Transverse colon (tissue), 4 donors: Measurements from ENCODE around the gene ACSS1. TPM values are rescaled to one million over a fixed set of nuclear protein-coding genes. Genes with fewer than 3 reads are reported as not detected.

ENCODE experiments used
- DNase-seq: peaks from one replicate; pipeline ENCODE4 v3.0.0-alpha.2; 2019
- H3K27ac ChIP-seq, 4 donors: fragments of 200-600 bp; sonication (generic); 2 replicates each; pipeline ENCODE4 v1.5.1; 2016 to 2018; ENCODE audit warnings: inconsistent platforms in 4 of 4
- H3K27me3 ChIP-seq: fragments of 200-600 bp; sonication (generic); 2 replicates; pipeline ENCODE4 v1.5.1; 2017; ENCODE audit warnings: inconsistent platforms
- H3K36me3 ChIP-seq, 4 donors: fragments of 200-600 bp; sonication (generic); 2 replicates each; pipeline ENCODE4 v1.5.1; 2017 to 2019; ENCODE audit warnings: inconsistent platforms in 4 of 4
- H3K4me1 ChIP-seq, 4 donors: fragments of 200-600 bp; sonication (generic); 2 replicates each; pipeline ENCODE4 v1.5.1; 2017 to 2020; ENCODE audit warnings: inconsistent platforms in 4 of 4
- H3K4me3 ChIP-seq, 4 donors: fragments of 200-600 bp; sonication (generic); 1 replicate in 1 of 4; 2 replicates in 3 of 4; pipeline versions ENCODE4 v1.5.1 to v1.6.1; 2017 to 2019; ENCODE audit warnings: inconsistent platforms in 4 of 4
- H3K9me3 ChIP-seq, 2 donors: fragments of 200-600 bp; sonication (generic); 2 replicates each; pipeline ENCODE4 v1.5.1; 2017 to 2019; ENCODE audit warnings: inconsistent platforms in 2 of 2
- EP300 ChIP-seq: sonication (generic); formaldehyde crosslinking; IDR thresholded peaks from one replicate; pipeline ENCODE4 v1.6.1; 2017; ENCODE audit warnings: antibody characterized with exemption, low read depth
- POLR2A ChIP-seq: fragments of 450-650 bp; IDR thresholded peaks from one replicate; pipeline ENCODE4 v1.6.1; 2016; ENCODE audit warnings: antibody characterized with exemption, mild to moderate bottlenecking, moderate library complexity
- POLR2AphosphoS5 ChIP-seq, 3 donors: sonication (generic); formaldehyde crosslinking; IDR thresholded peaks; one replicate each; pipeline ENCODE4 v1.6.1; 2016; ENCODE audit warnings: antibody characterized with exemption in 3 of 3
- WGBS, 2 donors: methylation state at CpG; one replicate each; pipeline ENCODE4 v1.1.5; 2018; ENCODE audit warnings: low coverage in 1 of 2; 5-methylcytosine and 5-hydroxymethylcytosine counted together
- in situ Hi-C, 4 donors: fragments of 200-750 bp; cut with MboI; loops; one replicate each; pipeline versions ENCODE4 v1.15.0 to v1.15.1; 2017; ENCODE audit warnings: low sequenced_read_pairs in 3 of 4, low pct_ligation_motif_present in 1 of 4, low pct_unique_long_range_greater_than_20kb in 1 of 4
- intact Hi-C: fragments of 100-400 bp; cut with DNase I; formaldehyde crosslinking; loops from one replicate; pipeline ENCODE4 v1.15.1; 2023; ENCODE audit warnings: low total_unique reads
- total RNA-seq, 4 donors: library from RNA; depleted of rRNA; stranded (reverse); fragments of >200 nt; gene quantifications; one replicate each; pipeline ENCODE4 v1.1.0, GENCODE V29; 2016
- TF ChIP-seq, protein P1 (sequence below), 5 experiments: fragments of 200-600 bp in 3 of 5; fragments of 450-650 bp in 2 of 5; sonication (generic) in 3 of 5; IDR thresholded peaks; 1 replicate in 2 of 5; 2 replicates in 3 of 5; pipeline ENCODE4 v1.5.1; 2016 to 2017; ENCODE audit warnings: antibody characterized with exemption in 5 of 5, inconsistent platforms in 3 of 5, mild to moderate bottlenecking in 2 of 5, moderate library complexity in 1 of 5

Gene ACSS1
- total RNA-seq, 4 donors from 2014 or later = 30.3 to 64.7 (median 51.6) TPM

DNA sequence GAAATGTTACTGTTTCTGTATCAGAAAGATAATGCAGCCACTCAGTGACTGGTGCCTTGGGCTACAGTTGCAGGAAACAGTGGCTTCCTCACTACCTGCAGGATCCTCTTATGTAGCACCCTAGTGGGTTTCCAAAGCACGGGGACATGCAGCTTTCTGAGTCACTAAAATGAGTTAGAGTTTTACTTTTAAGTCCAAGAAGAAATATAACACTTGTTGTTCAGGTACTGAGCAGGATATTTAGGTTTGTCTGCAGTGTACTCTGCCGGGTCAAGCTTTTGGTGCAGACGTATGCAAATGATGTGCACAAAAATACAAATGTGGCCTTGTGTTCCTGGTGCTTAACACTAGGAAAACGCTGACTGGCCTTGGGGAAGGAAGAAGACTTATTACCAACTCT is 22.0 kb downstream of the ACSS1 start:
- TF ChIP-seq POLR2AphosphoS5 (IDR thresholded peaks at IDR 0.05) = no peak
- no peak for TF ChIP-seq EP300
- no peak for TF ChIP-seq POLR2A
- TF ChIP-seq, protein P1, sequence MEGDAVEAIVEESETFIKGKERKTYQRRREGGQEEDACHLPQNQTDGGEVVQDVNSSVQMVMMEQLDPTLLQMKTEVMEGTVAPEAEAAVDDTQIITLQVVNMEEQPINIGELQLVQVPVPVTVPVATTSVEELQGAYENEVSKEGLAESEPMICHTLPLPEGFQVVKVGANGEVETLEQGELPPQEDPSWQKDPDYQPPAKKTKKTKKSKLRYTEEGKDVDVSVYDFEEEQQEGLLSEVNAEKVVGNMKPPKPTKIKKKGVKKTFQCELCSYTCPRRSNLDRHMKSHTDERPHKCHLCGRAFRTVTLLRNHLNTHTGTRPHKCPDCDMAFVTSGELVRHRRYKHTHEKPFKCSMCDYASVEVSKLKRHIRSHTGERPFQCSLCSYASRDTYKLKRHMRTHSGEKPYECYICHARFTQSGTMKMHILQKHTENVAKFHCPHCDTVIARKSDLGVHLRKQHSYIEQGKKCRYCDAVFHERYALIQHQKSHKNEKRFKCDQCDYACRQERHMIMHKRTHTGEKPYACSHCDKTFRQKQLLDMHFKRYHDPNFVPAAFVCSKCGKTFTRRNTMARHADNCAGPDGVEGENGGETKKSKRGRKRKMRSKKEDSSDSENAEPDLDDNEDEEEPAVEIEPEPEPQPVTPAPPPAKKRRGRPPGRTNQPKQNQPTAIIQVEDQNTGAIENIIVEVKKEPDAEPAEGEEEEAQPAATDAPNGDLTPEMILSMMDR (IDR thresholded peaks at IDR 0.05) = no peak

DNA sequence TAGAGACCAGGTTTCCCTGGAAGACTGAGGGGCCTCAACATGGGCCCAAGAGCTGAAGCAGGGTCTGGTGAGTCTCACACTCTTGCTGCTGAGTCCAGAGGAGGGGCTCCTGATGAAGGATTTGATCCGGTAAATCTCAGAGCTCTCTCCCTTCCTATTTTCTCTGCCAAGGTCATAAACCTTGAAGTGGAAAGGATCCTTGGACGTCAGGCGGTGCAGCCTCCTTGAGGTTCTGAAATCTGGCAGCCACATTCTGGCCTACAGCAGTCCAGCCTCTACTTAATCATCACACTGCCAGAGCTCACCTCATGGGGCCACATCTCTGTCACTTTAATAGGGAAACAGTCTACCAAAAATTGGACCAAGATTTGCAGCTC is 24.0 kb downstream of the ACSS1 start:
- Histone ChIP-seq H3K9me3 (no peaks in the 10 kb centered on the region), H3K36me3 (no peaks in the 10 kb centered on the region), H3K27me3 (no peaks in the 10 kb centered on the region), H3K4me3 (no peak overlapping the region), H3K4me1 (peaks cover 47 to 64% (median 59%) of the 10 kb centered on the region in 4 donors), H3K27ac (peak overlapping the region; percentile 70 to 79 (median 76))
- no peak for DNase-seq
- intact Hi-C loops (no loop called here), in situ Hi-C loops (no loop called here)
- TF ChIP-seq, protein P1 (IDR thresholded peaks at IDR 0.05) = no peak
- peak in 2 of 3 donors; percentile 10 to 39 for TF ChIP-seq POLR2AphosphoS5 (IDR thresholded peaks at IDR 0.05)
- WGBS, 2 donors = 33% methylated on average over 3 of the region's 3 CpGs; no CpG with 5 or more reads in 1 of the 2 donors

More for the DNA sequence above, 22.0 kb downstream of the ACSS1 start:
- H3K27me3 ChIP-seq = no peaks in the 10 kb centered on the region
- H3K4me3 ChIP-seq = no peak overlapping the region
- no peak for DNase-seq
- in situ Hi-C loops = no loop called here
- intact Hi-C loops = no loop called here
- H3K36me3 ChIP-seq = no peaks in the 10 kb centered on the region
- H3K9me3 ChIP-seq = no peaks in the 10 kb centered on the region
- 20 to 65% methylated on average over 2 to 4 of the region's 4 CpGs for WGBS, 2 donors
- H3K27ac ChIP-seq = peak overlapping the region; percentile 76 to 91 (median 84)
- H3K4me1 ChIP-seq = peaks cover 65 to 84% (median 79%) of the 10 kb centered on the region in 4 donors

DNA sequence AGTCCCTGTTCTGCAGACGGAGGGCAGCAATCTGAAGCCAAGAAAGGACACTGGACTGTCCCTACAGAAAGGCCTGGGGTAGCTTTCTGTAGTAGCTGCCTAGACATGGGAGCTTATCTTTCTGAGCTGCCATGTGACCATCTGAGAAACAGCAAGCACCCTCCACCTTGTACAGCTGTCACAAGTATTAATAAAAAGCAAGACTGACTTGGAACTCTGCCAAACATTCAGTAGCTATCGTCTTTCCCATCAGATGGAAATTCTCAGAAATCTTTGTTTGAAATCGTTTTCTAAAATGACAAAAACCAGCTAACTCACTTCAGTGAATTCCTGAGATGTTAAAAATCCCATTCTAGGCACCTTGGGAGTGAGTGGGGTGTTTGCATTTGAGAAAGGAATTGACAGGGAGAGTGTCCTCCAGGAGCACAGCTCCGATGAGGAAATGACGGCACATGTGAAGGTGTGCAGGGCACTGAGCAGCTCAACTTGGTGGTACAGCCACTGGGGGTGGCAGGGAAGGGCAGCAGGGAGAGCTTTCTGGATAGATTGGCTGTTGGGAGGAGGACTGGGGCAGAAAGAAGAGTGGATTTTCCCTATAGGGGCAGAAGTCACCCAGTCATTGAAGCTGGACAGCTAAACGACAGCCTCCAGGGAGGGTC is 24.5 kb downstream of the ACSS1 start:
- no peak for DNase-seq
- 36 to 38% methylated on average over 4 to 6 of the region's 6 CpGs for WGBS, 2 donors
- intact Hi-C loops (no loop called here), in situ Hi-C loops (no loop called here)
- H3K36me3 ChIP-seq = no peaks in the 10 kb centered on the region
- no peaks in the 10 kb centered on the region for H3K27me3 ChIP-seq
- H3K9me3 ChIP-seq = no peaks in the 10 kb centered on the region
- H3K4me1 ChIP-seq = peaks cover 42 to 59% (median 54%) of the 10 kb centered on the region in 4 donors
- peak overlapping the region; percentile 70 to 79 (median 76) for H3K27ac ChIP-seq
- no peak overlapping the region for H3K4me3 ChIP-seq
- TF ChIP-seq EP300 (no peak), POLR2AphosphoS5 (IDR thresholded peaks at IDR 0.05) (peak in 1 of 3 donors; percentile 3)
- TF ChIP-seq, protein P1 (IDR thresholded peaks at IDR 0.05) = no peak

DNA sequence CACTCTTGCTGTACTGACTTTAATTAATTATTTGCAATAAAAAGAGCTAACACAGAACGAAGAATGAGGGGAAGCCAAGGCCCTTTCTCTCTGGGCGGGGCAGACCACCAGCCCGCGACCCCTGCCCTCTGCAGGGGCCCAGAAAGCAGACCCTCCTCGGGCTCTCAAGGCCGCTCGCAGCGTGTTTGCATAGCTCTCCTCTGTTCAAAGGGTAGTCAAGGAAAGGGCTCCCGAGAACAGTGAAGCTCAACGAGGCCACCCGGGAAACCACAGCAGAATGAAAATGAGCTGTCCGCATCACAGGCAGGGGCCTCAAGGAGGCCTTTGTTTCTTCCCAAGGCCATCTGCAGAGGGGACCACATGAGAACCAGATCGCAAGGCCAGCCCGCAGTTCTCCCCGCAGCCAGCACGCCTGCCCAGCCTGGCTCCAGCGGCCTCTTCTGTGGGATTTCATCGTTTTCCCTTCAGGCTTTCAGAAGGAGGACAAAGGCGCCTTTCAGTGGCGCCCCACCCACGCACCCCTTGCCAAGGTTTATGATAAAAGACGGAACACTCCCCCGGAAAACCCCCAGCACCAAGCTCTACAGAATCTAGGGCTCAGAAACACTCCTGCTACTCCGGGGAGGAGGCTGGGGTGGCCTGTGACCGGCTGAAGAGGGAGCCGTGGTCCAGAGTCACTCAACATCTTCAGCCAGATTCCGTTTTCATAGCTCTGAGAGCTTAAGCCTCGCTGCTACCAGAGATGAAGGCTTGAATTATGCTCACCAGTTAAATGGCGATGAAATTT is 25.3 kb downstream of the ACSS1 start:
- Histone ChIP-seq H3K4me3 (no peak overlapping the region), H3K36me3 (no peaks in the 10 kb centered on the region), H3K27ac (peak overlapping the region; percentile 70 to 79 (median 76)), H3K4me1 (peaks cover 34 to 52% (median 46%) of the 10 kb centered on the region in 4 donors), H3K9me3 (no peaks in the 10 kb centered on the region), H3K27me3 (no peaks in the 10 kb centered on the region)
- in situ Hi-C loops = no loop called here
- TF ChIP-seq POLR2AphosphoS5 (IDR thresholded peaks at IDR 0.05) = peak in 1 of 3 donors; percentile 25
- TF ChIP-seq, protein P1 (IDR thresholded peaks at IDR 0.05) = no peak
- no peak for TF ChIP-seq POLR2A
- no peak for TF ChIP-seq EP300
- peak; percentile 52 for DNase-seq
- WGBS, 2 donors = 46 to 73% methylated on average over 3 to 29 of the region's 29 CpGs
- intact Hi-C loops = no loop called here
